GM23338 (cell line): ENCODE measurements around the gene NR2C2AP.

Source experiments
- CREB1 ChIP-seq: fragments of 250-450 bp; sonication (Bioruptor Pico); IDR thresholded peaks from 2 replicates; pipeline ENCODE4 v1.5.0; 2020; ENCODE audit warnings: low read depth, mild to moderate bottlenecking, moderate library complexity
- CTCF ChIP-seq, 2 experiments: fragments of 200-600 bp in 1 of 2; sonication (generic) in 1 of 2; conservative IDR thresholded peaks; 2 replicates each; pipeline versions ENCODE4 v1.5.1 to v1.6.1; 2016 to 2017; ENCODE audit warnings: antibody characterized with exemption in 2 of 2, low read depth in 2 of 2, mild to moderate bottlenecking in 2 of 2, moderate library complexity in 1 of 2
- EZH2 ChIP-seq: fragments of 200-600 bp; sonication (generic); IDR thresholded peaks from one replicate; pipeline ENCODE4 v1.8.0; 2017; ENCODE audit warnings: antibody characterized with exemption, mild to moderate bottlenecking, low read depth; ENCODE audit not compliant: unreplicated experiment
- EZH2phosphoT487 ChIP-seq: fragments of 200-600 bp; sonication (generic); IDR thresholded peaks from one replicate; pipeline ENCODE4 v1.8.1; 2018; ENCODE audit warnings: antibody characterized with exemption; ENCODE audit not compliant: unreplicated experiment
- JUNB ChIP-seq: IDR thresholded peaks from one replicate; pipeline ENCODE4 v1.6.1; 2016; ENCODE audit warnings: antibody characterized with exemption; ENCODE audit not compliant: unreplicated experiment
- NANOG ChIP-seq: IDR thresholded peaks from 2 replicates; pipeline ENCODE4 v1.6.1; 2016; ENCODE audit warnings: antibody characterized with exemption, borderline replicate concordance
- POLR2AphosphoS5 ChIP-seq: IDR thresholded peaks from 2 replicates; pipeline ENCODE4 v1.6.1; 2016; ENCODE audit warnings: antibody characterized with exemption, low read depth
- TF ChIP-seq, protein P1 (sequence below): IDR thresholded peaks from one replicate; pipeline ENCODE4 v1.6.1; 2018; ENCODE audit warnings: antibody characterized with exemption; ENCODE audit not compliant: unreplicated experiment

DNA sequence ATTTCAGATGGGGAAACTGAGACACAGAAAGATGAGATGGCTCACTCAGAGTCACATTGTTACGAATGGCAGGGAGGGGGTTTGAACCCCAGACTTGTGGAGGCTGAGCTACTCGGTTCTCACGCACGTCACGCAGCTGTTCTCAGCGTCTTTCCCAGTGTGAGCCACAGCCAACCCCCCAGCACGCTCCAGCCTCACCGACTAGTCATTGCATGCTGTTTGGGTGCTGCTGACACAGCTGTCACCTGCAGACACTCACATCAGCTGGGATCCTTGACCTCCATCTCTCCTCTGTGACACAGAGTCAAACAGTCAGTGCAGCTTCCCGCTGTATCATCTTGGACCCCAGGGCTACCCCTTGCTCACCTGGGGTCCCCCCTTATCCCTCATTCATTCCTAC, 6.2 kb upstream of the NR2C2AP start:
- TF ChIP-seq CTCF (conservative IDR thresholded peaks at IDR 0.05; ENCODE audit: low read depth in 2 of 2) (no peak), NANOG (no peak), POLR2AphosphoS5 (no peak), CREB1 (CRISPR knock-in tag) (no peak), EZH2 (no peak), EZH2phosphoT487 (no peak), JUNB (no peak)
- TF ChIP-seq, protein P1, sequence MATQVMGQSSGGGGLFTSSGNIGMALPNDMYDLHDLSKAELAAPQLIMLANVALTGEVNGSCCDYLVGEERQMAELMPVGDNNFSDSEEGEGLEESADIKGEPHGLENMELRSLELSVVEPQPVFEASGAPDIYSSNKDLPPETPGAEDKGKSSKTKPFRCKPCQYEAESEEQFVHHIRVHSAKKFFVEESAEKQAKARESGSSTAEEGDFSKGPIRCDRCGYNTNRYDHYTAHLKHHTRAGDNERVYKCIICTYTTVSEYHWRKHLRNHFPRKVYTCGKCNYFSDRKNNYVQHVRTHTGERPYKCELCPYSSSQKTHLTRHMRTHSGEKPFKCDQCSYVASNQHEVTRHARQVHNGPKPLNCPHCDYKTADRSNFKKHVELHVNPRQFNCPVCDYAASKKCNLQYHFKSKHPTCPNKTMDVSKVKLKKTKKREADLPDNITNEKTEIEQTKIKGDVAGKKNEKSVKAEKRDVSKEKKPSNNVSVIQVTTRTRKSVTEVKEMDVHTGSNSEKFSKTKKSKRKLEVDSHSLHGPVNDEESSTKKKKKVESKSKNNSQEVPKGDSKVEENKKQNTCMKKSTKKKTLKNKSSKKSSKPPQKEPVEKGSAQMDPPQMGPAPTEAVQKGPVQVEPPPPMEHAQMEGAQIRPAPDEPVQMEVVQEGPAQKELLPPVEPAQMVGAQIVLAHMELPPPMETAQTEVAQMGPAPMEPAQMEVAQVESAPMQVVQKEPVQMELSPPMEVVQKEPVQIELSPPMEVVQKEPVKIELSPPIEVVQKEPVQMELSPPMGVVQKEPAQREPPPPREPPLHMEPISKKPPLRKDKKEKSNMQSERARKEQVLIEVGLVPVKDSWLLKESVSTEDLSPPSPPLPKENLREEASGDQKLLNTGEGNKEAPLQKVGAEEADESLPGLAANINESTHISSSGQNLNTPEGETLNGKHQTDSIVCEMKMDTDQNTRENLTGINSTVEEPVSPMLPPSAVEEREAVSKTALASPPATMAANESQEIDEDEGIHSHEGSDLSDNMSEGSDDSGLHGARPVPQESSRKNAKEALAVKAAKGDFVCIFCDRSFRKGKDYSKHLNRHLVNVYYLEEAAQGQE = no peak
